GM12878 (cell line): Measurements from ENCODE around the gene MPPED1. TPM values are rescaled to one million over a fixed set of nuclear protein-coding genes. Genes with fewer than 3 reads are reported as not detected.

Experiments
- ATAC-seq: fragments of 200-7000 bp; cut with Tn5 transposase; 3 replicates; pipeline ENCODE4 v1.9.1; 2020; ENCODE audit warnings: mild to moderate bottlenecking, moderate library complexity
- BruUV-seq: library from RNA; stranded (reverse); fragments of 400-500 nt; replicated peaks from 2 replicates; lab custom pipeline; 2021; lab: Mats Ljungman, UMichigan
- CTCF ChIA-PET: fragments of 300-600 bp; sonication (Branson Sonifier 250); formaldehyde crosslinking; extraction: SDS; loops from one replicate; lab custom pipeline; 2021; ENCODE audit warnings: inconsistent platforms; lab: Yijun Ruan, JAX
- POLR2A ChIA-PET: fragments of 350-600 bp; formaldehyde crosslinking; extraction: SDS; loops from one replicate; lab custom pipeline; 2021; ENCODE audit warnings: inconsistent platforms; lab: Charles Lee
- RAD21 ChIA-PET: fragments of 300-600 bp; sonication (Branson Sonifier 250); formaldehyde crosslinking; loops from one replicate; lab custom pipeline; 2023; ENCODE audit warnings: antibody characterized with exemption; ENCODE audit not compliant: unreplicated experiment; lab: Charles Lee
- SMC1A ChIA-PET: fragments of 300-600 bp; sonication (Branson Sonifier 250); formaldehyde crosslinking; loops from one replicate; lab custom pipeline; 2023; ENCODE audit not compliant: unreplicated experiment, uncharacterized antibody; lab: Charles Lee
- DNase-seq: peaks from one replicate; pipeline ENCODE4 v3.0.0-alpha.2; 2011; ENCODE audit warnings: low read depth, low spot score
- FAIRE-seq: peaks from 3 replicates; lab custom pipeline; 2011; peaks lifted over from hg19 to GRCh38; lab: Jason Lieb, UNC
- H2AFZ ChIP-seq: 2 replicates; pipeline ENCODE4 v1.6.0; 2011; ENCODE audit warnings: low read depth, low read length, control low read depth; ENCODE audit not compliant: control insufficient read depth
- H3K27ac ChIP-seq: 2 replicates; pipeline ENCODE4 v1.5.1; 2011; ENCODE audit warnings: control low read depth; ENCODE audit not compliant: control insufficient read depth, insufficient read depth
- H3K27me3 ChIP-seq, 2 experiments: replicated peaks in 1 of 2; 2 replicates each; pipeline versions ENCODE4 v1.6.0 to v1.6.1; 2011; ENCODE audit warnings: low read length in 1 of 2; ENCODE audit not compliant: control insufficient read depth in 2 of 2, insufficient read depth in 2 of 2
- H3K36me3 ChIP-seq, 2 experiments: 2 replicates each; pipeline ENCODE4 v1.5.1; 2011; ENCODE audit warnings: low read length in 1 of 2; ENCODE audit not compliant: control insufficient read depth in 2 of 2, insufficient read depth in 2 of 2
- H3K4me1 ChIP-seq: 2 replicates; pipeline ENCODE4 v1.6.1; 2011; ENCODE audit warnings: mild to moderate bottlenecking, low read length, moderate library complexity, mixed read lengths; ENCODE audit not compliant: control insufficient read depth, insufficient read depth
- H3K4me2 ChIP-seq: 2 replicates; pipeline ENCODE4 v1.6.0; 2011; ENCODE audit warnings: control low read depth; ENCODE audit not compliant: control insufficient read depth, insufficient read depth
- H3K4me3 ChIP-seq: fragments of 200-600 bp; sonication (generic); 2 replicates; pipeline ENCODE4 v1.5.1; 2016
- H3K79me2 ChIP-seq: 2 replicates; pipeline ENCODE4 v1.6.0; 2011; ENCODE audit warnings: low read length; ENCODE audit not compliant: control insufficient read depth, insufficient read depth
- H3K9ac ChIP-seq: 2 replicates; pipeline ENCODE4 v1.8.0; 2011; ENCODE audit warnings: low read length, control low read depth, mixed read lengths; ENCODE audit not compliant: control insufficient read depth, insufficient read depth
- H3K9me3 ChIP-seq: replicated peaks from 3 replicates; pipeline ENCODE4 v1.5.1; 2011; ENCODE audit warnings: mild to moderate bottlenecking, low read length; ENCODE audit not compliant: control insufficient read depth, insufficient read depth
- H4K20me1 ChIP-seq: 2 replicates; pipeline ENCODE4 v1.6.0; 2011; ENCODE audit not compliant: control insufficient read depth, insufficient read depth
- SMAD1 ChIP-seq: fragments of 450-650 bp; IDR thresholded peaks from 2 replicates; pipeline ENCODE4 v1.6.1; 2018; ENCODE audit warnings: mild to moderate bottlenecking, low read depth; ENCODE audit not compliant: partially characterized antibody
- TBL1XR1 ChIP-seq: IDR thresholded peaks from 2 replicates; pipeline ENCODE4 v1.6.1; 2012; ENCODE audit warnings: low read depth, low read length, improper control_type of control experiment
- TCF12 ChIP-seq: IDR thresholded peaks from 2 replicates; pipeline ENCODE4 v1.6.1; 2011; ENCODE audit warnings: low read depth, mild to moderate bottlenecking, low read length
- ZNF274 ChIP-seq: IDR thresholded peaks from one replicate; pipeline ENCODE4 v1.8.0; 2011; ENCODE audit not compliant: insufficient read length, insufficient read depth
- WGBS: methylation state at CpG from one replicate; pipeline ENCODE4 v1.1.6; 2016; ENCODE audit warnings: low lambda C conversion rate; ENCODE audit not compliant: insufficient replicate concordance, insufficient coverage; ENCODE audit errors: missing lambda C conversion rate; 5-methylcytosine and 5-hydroxymethylcytosine counted together
- in situ Hi-C: fragments of 300-500 bp; cut with MboI; formaldehyde crosslinking; loops from 9 replicates; pipeline ENCODE4 v1.14.3; 2018; ENCODE audit warnings: mixed read lengths
- intact Hi-C: fragments of 100-400 bp; cut with micrococcal nuclease; formaldehyde crosslinking; loops from one replicate; pipeline ENCODE4 v1.14.2; 2022; ENCODE audit not compliant: unreplicated experiment
- polyA plus RNA-seq, 11 experiments: library from polyadenylated mRNA; depleted of rRNA in 4 of 11; unstranded in 6 of 11; stranded (reverse) in 5 of 11; fragments of >200 nt; fragmentation: Nextera tagmentation in 4 of 11; fragmentation: Illumina TruSeq in 1 of 11; extraction: Ambion mirVana in 4 of 11; extraction: Trizol in 1 of 11; gene quantifications; 1 replicate in 1 of 11; 2 replicates in 10 of 11; pipeline versions ENCODE4 v1.2.1 to v1.2.3, GENCODE V29; 2011 to 2016; ENCODE audit warnings: inconsistent platforms in 2 of 11, missing spikeins in 2 of 11, low read depth in 1 of 11
- total RNA-seq, 4 experiments: library from RNA; depleted of rRNA in 3 of 4; stranded (reverse); fragments of >200 nt in 3 of 4; fragmentation: Illumina TruSeq in 1 of 4; extraction: Trizol in 1 of 4; gene quantifications; 2 replicates each; pipeline versions ENCODE4 v1.2.1 to v1.2.3, GENCODE V29; 2013 to 2021

Gene MPPED1
- total and polyA plus RNA-seq, 10 of the 15 experiments (the other 5 are each of a cell fraction or from before 2014, with no cell fraction given): 0.11 TPM; not detected in 9

DNA sequence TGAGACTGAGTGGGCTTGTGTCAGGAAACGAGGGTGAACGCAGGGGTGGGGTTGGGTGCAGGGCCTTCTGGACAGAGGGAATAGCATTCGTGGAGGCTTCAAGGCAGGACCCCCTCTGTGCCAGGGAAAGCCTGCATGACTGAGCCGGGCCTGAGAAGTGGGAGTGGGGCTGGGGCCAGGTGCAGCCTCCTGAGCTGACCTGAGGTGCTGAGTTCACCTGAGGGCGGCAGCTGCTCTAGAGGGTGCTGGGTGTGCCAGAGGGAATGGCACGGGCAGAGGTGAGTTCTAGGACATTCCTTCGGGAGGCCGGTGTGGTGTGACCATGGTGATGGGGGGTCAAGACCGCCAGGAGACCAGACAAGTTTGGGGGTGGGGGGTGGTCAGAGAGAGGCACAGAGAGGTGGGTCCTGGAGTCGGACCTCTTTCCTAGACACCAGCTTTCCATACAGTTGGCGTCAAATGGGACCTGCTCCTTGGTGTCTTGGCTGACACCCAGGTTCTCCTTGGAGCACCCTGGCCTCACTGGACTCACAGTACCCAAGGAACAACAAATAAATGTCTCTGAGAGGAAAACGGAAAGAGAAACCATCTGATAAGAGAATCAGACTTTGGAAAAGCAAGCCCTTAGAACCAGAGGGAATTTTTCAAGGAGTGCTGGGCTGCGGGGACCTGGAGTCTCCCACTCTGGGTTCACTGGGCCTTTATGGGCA is 7.7 kb downstream of the MPPED1 start (continued):
- TF ChIP-seq TCF12: no peak
- TF ChIP-seq TBL1XR1: no peak
- TF ChIP-seq, all 136 proteins: peak for 0

GRCh38 chr22:43421046-43421665 is 9.3 kb downstream of the MPPED1 start:
- WGBS: 51% methylated on average over 36 of the region's 36 CpGs
- ChIA-PET SMC1A (no interaction called here), POLR2A (no interaction called here), CTCF (no interaction called here), RAD21 (no interaction called here)
- no peak overlapping the region for H3K4me3 ChIP-seq
- H3K9me3 ChIP-seq: no peaks in the 10 kb centered on the region
- H2AFZ ChIP-seq: no peak overlapping the region
- no peaks in the 10 kb centered on the region for H4K20me1 ChIP-seq
- no peak for FAIRE-seq
- H3K27ac ChIP-seq: no peak overlapping the region
- in situ Hi-C loops: no loop called here
- no peak for ATAC-seq
- H3K4me2 ChIP-seq: no peak overlapping the region
- H3K27me3 ChIP-seq: peaks cover 0 to 2% of the 10 kb centered on the region in 2 experiments; a peak in 3 of 4 replicates
- BruUV-seq: no TSS peak
- H3K9ac ChIP-seq: no peak overlapping the region
- TF ChIP-seq SMAD1: no peak
- no peak for TF ChIP-seq ZNF274
- TF ChIP-seq, all 136 proteins: peak for 0
- intact Hi-C loops: no loop called here
- no peak for DNase-seq
- H3K36me3 ChIP-seq: no peaks in the 10 kb centered on the region
- H3K79me2 ChIP-seq: no peaks in the 10 kb centered on the region
- no peaks in the 10 kb centered on the region for H3K4me1 ChIP-seq
